Measurements from ENCODE around the gene SERPINI1.
A peak's percentile ranks its signal among the peaks of the same experiment; 100 is the strongest.

SERPINI1 gene

GRCh38 chr3:167829071-167829470 is 93.5 kb downstream of the SERPINI1 start:
- no peak for DNase-seq (ENCODE audit: low read depth)
- H3K4me3 ChIP-seq (ENCODE audit: low read length): no peak overlapping the region
- TF ChIP-seq CTCF (conservative IDR thresholded peaks at IDR 0.05; ENCODE audit: low read depth, low read length): no peak

- no peak for TF ChIP-seq CTCF (conservative IDR thresholded peaks at IDR 0.05; ENCODE audit: low read depth, low read length)
- DNase-seq (ENCODE audit: low read depth): no peak
- H3K4me3 ChIP-seq (ENCODE audit: low read length): no peak overlapping the region
Measured at GRCh38 chr3:167830007-167830406, 94.5 kb downstream of the SERPINI1 start.

- no peak overlapping the region for H3K4me3 ChIP-seq (ENCODE audit: low read length)
- no peak for DNase-seq (ENCODE audit: low read depth)
- TF ChIP-seq CTCF (conservative IDR thresholded peaks at IDR 0.05; ENCODE audit: low read depth, low read length): no peak
Measured at GRCh38 chr3:167835359-167835758, 99.8 kb downstream of the SERPINI1 start.

GRCh38 chr3:167835953-167836352 is 100.4 kb downstream of the SERPINI1 start:
- no peak for DNase-seq (ENCODE audit: low read depth)
- no peak overlapping the region for H3K4me3 ChIP-seq (ENCODE audit: low read length)
- no peak for TF ChIP-seq CTCF (conservative IDR thresholded peaks at IDR 0.05; ENCODE audit: low read depth, low read length)

GRCh38 chr3:167837466-167837865 is 101.9 kb downstream of the SERPINI1 start:
- no peak overlapping the region for H3K4me3 ChIP-seq (ENCODE audit: low read length)
- DNase-seq (ENCODE audit: low read depth): no peak
- peak; percentile 2 for TF ChIP-seq CTCF (conservative IDR thresholded peaks at IDR 0.05; ENCODE audit: low read depth, low read length)

GRCh38 chr3:167839460-167840134 is 104.1 kb downstream of the SERPINI1 start:
- no peak for DNase-seq (ENCODE audit: low read depth)
- H3K4me3 ChIP-seq (ENCODE audit: low read length): no peak overlapping the region
- no peak for TF ChIP-seq CTCF (conservative IDR thresholded peaks at IDR 0.05; ENCODE audit: low read depth, low read length)

GRCh38 chr3:167840247-167840646 is 104.7 kb downstream of the SERPINI1 start:
- no peak for TF ChIP-seq CTCF (conservative IDR thresholded peaks at IDR 0.05; ENCODE audit: low read depth, low read length)
- no peak overlapping the region for H3K4me3 ChIP-seq (ENCODE audit: low read length)
- DNase-seq (ENCODE audit: low read depth): no peak
